ENCODE data around the gene PGAP3.

Gene PGAP3

GRCh38 chr17:39648616-39649366 is 39.1 kb downstream of the PGAP3 start:
- no peak overlapping the region for H3K4me3 ChIP-seq (replicated peaks in 1 of 2; ENCODE audit: low read depth in 2 of 2, low read length in 2 of 2)
- peak in 1 of 2 donors; percentile 34 for DNase-seq (ENCODE audit: low read depth in 2 of 2)
- no peak for TF ChIP-seq CTCF (IDR thresholded peaks at IDR 0.05; ENCODE audit: low read depth, low read length)

GRCh38 chr17:39647256-39647655 is 40.6 kb downstream of the PGAP3 start:
- H3K4me3 ChIP-seq (replicated peaks in 1 of 2; ENCODE audit: low read depth in 2 of 2, low read length in 2 of 2): no peak overlapping the region
- no peak for DNase-seq (ENCODE audit: low read depth in 2 of 2)
- TF ChIP-seq CTCF (IDR thresholded peaks at IDR 0.05; ENCODE audit: low read depth, low read length): no peak

GRCh38 chr17:39643271-39643670 is 44.6 kb downstream of the PGAP3 start:
- TF ChIP-seq CTCF (IDR thresholded peaks at IDR 0.05; ENCODE audit: low read depth, low read length): no peak
- H3K4me3 ChIP-seq (replicated peaks in 1 of 2; ENCODE audit: low read depth in 2 of 2, low read length in 2 of 2): no peak overlapping the region
- peak in 1 of 2 donors; percentile 25 for DNase-seq (ENCODE audit: low read depth in 2 of 2)

- DNase-seq (ENCODE audit: low read depth in 2 of 2): no peak
- no peak for TF ChIP-seq CTCF (IDR thresholded peaks at IDR 0.05; ENCODE audit: low read depth, low read length)
- no peak overlapping the region for H3K4me3 ChIP-seq (replicated peaks in 1 of 2; ENCODE audit: low read depth in 2 of 2, low read length in 2 of 2)
Observed at GRCh38 chr17:39642291-39643074, 45.4 kb downstream of the PGAP3 start.

GRCh38 chr17:39641883-39642282 is 46.0 kb downstream of the PGAP3 start:
- TF ChIP-seq CTCF (IDR thresholded peaks at IDR 0.05; ENCODE audit: low read depth, low read length): no peak
- no peak for DNase-seq (ENCODE audit: low read depth in 2 of 2)
- no peak overlapping the region for H3K4me3 ChIP-seq (replicated peaks in 1 of 2; ENCODE audit: low read depth in 2 of 2, low read length in 2 of 2)

- DNase-seq (ENCODE audit: low read depth in 2 of 2): no peak
- TF ChIP-seq CTCF (IDR thresholded peaks at IDR 0.05; ENCODE audit: low read depth, low read length): no peak
- no peak overlapping the region for H3K4me3 ChIP-seq (replicated peaks in 1 of 2; ENCODE audit: low read depth in 2 of 2, low read length in 2 of 2)
Observed at GRCh38 chr17:39641097-39641496, 46.8 kb downstream of the PGAP3 start.
